Measurements from ENCODE around the gene EIF4E3.

EIF4E3 gene

DNA sequence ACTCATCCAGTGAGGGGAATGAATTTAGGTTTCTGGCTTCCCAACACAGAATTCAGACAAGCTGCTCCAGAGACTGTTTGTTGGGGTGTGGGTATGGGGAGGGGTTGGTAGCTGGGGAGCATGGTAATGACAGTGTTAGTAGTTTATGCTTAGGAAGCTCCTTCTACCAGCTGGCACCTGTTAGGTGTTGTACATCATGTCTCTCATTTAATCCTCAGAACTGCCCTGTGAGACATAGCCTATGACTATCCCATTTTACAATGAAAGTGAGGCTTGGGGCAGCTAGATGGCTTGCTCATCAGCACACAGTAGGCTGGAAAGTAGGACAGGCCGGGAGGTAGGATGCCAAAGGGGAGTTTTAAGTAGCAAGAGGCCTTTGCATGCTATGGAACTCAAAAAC lies 2.5 kb downstream of the EIF4E3 start:
- DNase-seq: no peak

DNA sequence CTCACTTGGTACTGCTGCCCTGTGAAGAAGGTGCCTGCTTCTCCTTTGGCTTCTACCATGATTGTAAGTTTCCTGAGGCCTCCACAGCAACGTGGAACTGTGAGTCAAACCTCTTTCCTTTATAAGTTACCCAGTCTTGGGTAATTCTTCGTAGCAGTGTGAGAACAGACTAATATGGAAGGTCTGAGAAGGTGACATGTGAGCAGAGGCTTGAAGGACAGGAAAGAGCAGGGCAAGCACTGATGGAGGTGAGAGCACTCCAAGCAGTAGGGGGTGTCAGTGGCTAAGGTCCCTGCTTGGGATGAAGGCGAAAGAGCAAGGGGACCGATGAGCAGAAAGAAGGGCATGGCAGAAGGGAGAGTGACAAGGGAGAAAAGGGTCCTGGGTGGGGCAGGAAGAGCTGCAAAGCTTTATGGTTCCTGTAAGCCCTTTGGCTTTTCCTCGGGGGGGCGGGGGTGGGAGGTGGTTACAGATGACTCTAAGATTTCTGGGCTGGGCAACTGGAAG lies 3.5 kb downstream of the EIF4E3 start:
- DNase-seq: peak; percentile 74

DNA sequence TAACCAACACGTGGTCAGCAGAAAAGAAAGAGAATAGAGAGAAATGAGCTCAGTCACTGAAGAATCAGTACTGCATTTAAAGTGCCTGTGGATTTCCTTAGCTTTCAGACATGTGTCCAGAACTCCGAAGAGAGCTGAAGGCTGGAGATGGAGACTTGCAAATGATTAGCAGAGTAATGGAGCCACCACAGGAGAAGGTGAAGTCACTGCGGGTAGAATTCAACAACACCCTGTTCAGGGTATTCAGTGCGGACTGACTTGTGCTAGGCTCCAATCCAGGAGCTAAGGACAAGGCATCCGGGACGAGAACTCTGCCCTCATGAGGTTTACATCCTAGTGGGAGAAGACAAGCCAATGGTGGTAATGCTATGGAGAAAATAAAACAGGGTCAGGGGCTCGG lies 4.2 kb downstream of the EIF4E3 start:
- no peak for DNase-seq

DNA sequence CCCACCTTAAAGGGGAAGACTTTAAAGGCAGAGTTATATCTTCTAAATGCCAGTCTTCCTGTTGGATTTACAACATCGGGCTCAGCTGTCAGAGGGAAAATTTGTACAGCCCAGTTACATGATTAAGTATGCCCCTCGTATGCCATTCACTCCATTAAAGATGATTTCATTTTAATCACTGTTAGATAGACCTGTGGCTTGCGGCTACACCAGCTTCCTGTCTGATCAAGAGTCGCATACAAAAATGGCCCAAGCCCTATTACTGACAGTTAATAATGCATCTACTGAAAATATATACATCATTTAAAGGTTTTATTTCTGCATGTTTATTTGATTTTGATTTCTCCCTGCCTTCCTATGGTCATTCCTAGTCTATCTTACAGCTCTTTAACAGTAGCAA lies 7.1 kb downstream of the EIF4E3 start:
- DNase-seq: peak; percentile 54

DNA sequence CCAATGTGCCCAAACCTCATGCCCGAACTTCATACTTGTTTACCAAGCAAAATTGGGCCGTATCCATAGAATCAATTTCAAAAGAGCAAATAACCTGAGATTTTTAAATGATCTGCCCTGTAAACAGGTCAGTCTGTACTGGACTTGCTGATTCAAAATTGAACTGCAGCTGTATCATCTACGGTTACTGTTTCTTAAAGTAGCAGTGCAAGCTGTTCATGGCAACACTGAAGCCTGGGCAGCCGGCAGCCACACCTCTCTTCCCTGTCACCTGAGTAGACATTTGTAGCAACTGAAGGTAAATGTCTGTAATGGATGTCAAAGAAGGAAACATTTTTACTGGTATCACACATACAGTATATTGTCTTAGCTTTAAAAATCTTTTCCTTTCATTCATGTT lies 10.6 kb downstream of the EIF4E3 start:
- DNase-seq: no peak

DNA sequence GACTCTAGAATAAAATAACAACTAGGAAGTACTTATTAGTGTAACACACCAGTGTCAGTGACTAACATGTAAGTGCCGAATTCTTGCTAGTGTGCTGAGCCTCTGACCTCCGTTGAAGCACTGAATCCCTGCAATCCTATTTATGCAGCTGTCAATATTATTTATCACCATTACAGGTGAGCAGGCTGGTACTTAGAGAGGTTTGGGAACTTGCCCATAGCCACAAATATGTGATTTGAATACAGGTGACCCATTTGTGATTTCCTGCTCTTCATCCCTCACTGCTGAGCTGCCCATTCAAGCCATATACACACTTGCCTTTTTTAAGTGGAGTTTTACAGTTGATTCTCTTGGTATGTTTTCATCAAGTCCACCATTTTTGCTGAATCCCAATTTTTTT lies 12.2 kb downstream of the EIF4E3 start:
- no peak for DNase-seq

DNA sequence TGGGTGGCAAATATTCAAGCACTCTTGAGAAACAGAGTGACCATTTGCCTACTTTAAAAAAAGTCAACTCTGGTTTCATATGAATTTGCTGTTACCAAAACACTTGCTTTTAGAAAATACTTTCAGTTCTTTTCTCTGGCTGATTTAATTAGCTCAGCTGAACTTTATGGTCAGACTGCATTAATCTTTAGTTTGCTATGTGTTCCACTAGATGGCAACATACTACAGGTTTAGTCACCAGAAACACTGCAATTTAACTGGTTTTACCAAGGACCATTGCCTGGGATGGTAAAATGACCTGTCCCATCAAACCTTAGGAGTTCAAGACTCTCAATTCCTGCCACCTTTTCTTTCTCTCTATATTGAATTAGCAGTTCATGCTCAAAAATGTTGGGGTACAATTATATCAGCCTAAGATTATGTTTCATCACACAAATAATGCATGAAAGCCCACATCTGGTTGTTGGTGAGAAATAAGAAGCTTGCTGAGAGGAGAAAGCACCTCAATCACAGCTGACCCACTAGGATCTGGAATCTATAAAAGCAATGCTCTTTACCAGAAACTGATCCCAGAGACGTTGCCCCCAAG lies 14.2 kb downstream of the EIF4E3 start:
- DNase-seq: no peak

DNA sequence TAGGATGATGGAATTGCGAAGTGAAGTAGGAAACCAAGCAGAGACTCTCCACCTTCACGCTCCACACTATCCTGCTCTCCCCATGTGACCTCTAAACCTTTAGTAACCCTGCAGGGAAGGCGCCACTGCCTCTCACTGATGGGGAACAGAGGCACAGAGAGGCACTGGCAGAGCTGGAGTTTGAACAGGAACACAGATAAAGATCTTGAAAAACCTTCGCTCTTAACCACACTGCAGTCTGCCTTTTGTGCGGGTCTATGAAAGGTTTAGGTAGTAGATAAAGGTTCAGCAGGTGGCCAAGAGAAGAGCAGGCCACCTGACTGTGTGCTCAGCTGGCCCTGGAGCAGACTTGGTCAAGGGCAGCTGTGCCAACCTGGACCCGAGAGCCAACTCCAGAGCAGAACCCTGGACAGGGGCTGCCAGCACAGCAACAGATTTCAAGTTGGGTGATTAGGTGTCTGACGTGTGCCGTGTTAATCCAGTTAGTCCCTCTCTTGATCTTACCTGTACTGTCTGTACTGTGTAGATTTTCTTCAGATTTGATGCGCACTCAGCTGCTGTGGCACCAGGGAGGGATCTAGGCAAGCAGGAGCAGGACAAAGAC lies 15.2 kb downstream of the EIF4E3 start:
- peak; percentile 26 for DNase-seq

DNA sequence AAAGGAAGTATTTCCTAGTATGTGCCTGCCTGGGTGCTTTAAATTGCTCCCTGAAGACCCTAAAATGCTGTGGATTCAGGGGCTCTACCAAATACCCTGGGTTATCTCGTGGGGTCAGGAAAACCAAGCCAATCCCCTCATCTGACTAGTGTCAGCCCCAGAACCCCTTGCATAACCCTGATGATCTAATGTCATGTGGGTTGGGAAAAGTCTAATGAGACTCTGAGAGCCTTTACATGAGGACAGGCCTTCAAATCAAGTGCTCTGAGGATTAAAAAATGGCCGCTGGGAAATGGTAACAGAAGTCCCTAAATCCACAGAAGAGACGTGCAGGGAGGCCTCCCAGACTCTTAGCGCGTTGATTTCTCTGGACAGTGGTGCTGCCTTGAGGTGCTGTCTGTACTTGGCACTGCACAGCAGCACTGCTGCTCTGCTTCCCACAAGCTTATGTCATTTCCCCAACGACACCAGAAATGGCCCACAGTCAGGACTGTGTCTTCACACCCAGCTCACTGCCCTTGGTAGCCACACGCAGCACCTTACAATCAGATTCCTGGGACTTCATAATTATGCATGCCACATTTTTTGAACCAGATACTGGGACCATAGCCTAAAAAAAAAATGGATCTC lies 16.6 kb downstream of the EIF4E3 start:
- no peak for DNase-seq

DNA sequence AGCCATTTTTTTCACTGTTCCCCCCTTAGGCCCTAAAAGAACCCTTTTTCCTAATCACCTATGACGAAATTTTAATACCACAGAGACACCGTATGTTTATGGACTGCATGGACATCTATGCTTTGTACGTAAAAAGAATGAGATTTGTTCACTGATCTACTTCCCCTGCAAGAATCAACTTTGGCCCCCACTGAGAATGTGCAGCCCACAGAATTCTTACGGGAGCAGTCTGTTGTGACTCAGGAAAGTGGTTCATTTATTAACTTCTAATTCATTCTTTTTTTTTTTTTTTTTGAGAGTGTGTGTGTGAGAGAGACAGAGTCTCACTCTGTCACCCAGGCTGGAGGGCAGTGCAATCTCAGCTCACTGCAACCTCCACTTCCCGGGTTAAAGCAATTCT lies 17.6 kb downstream of the EIF4E3 start:
- no peak for DNase-seq

DNA sequence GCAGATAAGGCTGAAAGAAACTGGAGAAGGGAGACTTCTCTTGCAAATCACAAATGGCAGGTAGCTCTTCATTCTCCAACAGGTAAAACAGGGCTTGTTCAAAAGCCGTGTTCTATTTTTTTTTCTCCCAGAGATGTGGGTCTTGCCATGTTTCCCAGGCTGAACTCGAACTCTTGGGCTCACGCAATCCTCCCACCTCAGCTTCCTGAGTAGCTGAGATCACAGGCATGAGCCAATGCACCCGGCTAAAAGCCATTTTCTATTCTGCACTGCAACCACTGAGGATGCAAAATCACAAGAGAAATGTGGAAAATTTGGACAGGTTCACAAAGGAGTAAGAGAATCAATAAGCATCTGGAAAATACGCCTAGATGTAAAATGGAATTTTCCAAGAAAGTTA lies 19.5 kb downstream of the EIF4E3 start:
- no peak for DNase-seq

DNA sequence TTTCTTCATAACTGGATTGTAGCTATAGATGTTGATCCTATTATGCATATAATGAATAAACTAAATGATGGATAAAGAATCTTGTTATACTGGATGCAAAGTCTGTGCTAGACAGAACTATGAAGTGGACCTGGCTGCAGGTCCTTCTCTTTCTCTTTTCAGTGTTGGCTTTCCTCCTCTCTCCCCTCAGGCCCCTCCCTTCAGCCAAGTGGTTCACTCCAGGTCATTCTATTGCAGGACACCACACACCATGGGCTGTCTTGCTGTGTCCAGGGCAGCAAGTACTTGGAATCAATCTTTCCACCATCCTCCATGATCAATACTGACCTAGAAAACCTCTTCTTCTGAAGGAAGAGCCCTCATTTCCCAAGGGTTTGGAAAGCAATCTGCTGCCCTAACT lies 20.3 kb downstream of the EIF4E3 start:
- DNase-seq: no peak

DNA sequence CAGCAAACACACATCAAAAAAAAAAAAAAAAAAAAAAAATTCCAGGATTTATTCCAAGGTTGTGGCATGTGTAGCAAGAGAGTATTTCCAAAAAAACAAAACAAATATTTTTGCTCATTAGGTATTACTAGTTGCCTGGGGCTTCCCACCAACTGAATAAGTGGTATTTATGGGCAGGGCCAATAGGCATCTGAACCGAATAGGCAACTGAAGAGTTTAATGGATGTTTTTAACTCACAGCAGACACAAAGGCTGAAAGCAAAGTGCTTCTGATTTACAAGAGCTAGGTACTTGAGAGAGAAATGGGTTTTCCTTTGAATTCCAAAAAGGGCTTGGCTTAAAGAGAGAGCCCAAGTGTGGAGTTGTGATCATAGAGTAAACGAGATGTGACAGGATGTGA lies 21.4 kb downstream of the EIF4E3 start:
- DNase-seq: no peak

DNA sequence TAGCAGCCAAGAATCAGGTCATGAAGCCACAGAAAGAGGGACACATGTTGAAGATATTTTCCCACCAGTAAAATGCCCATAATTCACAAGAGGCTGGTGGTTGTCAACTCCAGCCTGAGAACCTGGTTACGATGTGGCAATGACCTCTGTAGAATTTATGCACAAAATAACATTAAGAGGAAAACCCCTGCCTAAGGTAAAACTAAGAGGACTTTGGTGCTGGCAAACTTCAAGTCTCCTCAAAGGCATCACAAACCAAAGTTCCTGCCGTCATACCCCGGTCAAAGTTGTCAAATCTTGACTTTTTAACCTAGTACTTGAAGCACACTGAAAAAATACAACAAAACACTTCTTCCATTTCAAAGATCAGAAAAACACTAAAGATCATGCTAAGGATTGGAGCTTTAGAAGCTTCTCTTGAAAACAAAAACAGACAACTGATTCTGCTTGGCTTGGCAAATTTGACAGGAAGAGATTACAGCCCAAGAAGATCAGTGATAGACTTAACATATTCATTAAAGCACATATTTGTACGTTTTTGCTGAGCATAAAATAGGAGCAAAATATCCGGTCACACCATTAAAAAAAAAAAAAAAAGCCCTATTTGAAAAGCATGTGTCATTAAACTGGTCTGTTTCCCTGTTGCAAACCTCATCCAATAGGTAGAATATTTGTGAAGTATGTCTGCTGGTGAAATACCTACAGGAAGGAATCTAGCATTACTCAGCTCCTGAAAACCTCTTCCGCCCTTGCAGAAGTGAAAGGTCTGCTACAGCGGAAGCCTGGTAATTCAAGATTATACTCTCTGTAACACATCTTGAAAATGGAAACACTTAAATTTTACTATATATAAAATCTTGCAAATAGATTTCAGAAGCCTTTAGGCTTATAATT lies 22.8 kb downstream of the EIF4E3 start:
- peak; percentile 60 for DNase-seq

DNA sequence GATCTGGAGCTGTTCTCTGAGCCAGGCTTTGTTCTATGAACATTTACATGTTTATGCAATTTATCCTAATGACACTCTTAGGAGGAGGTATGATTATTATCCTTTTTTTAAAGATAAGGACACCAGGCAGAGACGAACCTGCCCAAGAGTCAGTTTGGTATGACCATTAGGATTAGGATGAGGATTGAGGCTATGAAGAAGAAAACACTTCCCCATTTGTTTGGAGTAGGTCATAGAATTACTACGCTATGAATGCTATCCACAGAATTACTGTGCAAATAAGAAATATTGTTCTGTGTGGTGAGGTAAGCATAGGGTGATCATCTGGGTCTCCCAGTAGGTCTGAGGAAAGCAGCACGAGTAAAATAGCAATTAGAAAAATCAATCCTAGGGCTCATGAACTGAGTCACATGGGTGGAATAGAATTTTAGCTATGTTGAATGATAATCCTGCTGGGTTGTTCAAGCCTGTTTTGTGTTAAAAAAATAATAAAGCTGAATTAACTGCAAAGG lies 23.9 kb downstream of the EIF4E3 start:
- no peak for DNase-seq

DNA sequence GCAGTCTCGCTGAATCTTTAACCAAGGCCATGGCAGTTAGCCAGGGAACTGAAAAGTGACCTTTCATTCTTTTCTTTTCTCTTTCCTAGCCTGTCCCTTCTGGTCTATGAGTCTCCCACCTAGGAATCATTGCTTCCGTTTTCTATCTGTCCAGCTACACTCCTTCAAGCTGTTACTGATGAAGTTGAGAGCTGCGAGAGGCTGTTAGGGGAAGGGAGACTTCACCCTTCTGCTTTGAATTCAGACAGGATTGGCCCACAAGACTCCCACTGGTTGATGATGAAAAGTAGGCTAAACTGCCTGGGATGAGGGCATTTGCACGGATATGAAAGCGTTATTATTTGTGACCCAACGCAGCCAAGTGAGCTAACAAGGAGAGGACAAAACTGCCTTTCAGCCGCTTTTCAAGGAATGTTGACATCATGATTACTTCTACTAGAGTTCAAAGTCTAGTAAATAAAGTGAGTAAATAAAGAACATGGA lies 30.2 kb downstream of the EIF4E3 start:
- no peak for DNase-seq

DNA sequence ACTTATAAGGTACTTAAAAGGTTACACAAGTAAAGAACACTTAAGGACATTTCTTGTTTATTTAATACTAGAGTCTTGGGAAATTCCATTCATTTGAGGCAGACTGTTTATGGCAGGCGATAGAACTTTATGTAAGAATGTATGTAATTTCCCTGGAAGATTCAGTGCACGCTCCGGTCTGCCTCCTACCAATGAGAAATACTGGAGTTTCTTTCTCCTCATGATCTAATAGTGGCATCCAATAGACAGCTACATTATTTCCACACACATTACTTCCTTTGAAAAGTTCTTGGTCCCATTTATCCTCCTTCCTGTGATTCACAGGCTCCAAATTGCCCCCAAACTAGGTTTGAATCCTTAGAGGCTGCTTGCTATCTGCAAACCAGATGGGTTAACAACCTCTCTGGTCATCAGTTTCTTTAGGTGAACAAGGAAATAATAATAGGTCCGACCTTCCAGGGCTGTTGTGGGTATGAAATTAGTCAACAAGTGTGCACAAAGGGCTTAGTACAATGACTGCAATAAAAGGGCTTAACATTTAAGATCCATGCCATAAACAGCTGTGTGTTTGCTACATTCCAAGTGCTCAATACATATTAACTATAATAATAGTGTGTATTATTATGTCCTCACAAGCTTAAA lies 30.7 kb downstream of the EIF4E3 start:
- DNase-seq: no peak

DNA sequence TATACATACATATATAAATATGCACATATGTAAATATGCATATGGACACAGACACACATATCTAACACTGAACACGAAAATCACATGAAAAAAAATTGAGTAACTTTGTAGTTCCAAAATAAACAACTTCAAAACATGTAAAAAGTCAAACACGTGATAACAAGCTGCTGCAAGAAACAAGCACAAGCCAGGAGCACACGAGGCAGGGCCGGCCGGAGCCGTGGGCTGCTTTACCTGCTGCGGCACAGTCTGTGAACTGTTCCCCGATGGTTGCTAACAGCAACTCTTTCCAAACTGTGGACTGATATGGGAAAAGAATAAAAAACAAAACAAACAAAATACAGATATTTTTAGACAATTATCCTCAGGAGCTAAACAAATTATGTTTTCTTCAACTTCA lies 31.6 kb downstream of the EIF4E3 start:
- no peak for DNase-seq

DNA sequence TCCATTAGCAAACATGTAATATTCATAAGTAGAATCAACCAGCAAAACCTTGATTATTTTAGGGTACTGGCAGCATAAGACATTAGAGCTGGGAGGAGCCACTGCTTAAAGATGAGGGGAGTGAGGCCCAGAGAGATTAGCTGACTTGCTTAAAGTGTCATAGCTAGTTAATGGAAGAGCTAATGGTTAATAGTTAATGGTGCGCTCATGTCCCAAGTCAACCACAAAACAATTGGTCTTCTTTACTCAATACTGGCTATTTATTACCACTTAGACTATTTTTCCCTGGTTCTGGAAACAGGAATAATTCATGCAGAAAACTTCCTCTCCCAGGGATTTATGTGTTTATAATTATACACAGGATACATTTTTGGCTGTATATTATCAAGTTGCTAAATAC lies 33.1 kb downstream of the EIF4E3 start:
- DNase-seq: no peak

DNA sequence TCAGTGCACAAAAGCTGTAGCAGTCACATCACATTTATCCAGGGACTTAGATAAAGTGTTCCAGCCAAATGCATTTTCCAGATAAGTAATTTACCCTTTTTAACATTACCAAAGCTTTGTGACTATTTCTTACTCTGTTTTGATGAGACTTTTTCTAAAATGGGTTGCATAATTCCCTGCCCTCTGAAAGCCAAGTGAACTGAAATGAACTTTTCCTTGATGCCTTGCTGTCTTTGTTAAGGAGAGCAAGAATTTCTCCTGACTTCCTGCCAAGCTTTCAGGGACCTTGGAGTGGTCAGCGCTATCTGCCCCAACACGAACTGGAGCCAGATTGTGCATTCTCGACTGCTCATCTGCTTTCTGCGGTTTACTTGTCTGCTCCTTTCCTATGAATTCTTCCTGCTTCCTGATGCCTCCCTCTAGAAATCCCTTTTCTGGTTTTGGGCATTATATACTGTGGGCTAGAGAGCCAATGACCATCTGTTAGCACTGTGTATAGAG lies 34.8 kb downstream of the EIF4E3 start:
- no peak for DNase-seq

DNA sequence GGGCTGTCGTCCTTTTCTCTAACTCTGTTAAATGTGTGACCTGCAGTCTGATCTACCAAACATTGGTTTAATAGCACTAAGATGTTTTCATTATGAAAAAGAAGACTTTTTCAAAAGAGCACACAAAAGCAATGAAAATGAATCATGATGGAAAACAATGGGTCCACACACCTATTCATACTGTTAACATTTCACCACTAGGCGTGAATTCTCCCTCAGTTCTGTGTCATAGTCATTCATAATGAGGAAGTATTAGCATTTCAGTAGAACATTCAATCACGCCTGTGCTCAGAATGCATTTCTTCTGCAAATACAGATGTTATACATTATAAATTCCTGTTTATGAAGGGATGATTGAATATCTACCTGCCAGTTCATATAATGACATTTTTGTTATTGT lies 35.9 kb downstream of the EIF4E3 start:
- DNase-seq: no peak

DNA sequence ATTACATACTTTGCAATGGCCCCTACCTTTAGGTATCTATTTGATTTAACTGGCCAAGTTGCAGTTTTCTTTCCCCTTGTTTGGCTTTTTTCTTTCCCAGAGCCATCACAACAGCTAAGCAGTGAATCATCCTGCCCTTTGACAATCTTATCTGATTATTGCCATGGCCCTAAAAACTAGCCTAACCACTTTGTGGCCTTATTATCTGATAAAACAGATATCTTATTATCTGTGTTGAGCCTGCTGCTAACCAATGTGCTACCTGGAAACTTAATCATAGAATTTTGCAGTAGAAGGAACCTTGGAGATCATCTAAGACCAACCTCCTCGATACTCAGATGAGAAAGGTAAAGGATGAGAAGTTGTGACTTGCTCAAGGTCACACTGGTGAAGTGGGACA lies 37.1 kb downstream of the EIF4E3 start:
- DNase-seq: no peak

Data from CD4-positive, alpha-beta T cell treated with Interleukin-6 for 4 hours (primary cell).